DMS153 treated with DMSO at 0.1 percent for 48 hours (cell line): ENCODE data around the gene FN3K.

Experiments
- DNase-seq: peaks from one replicate; lab custom pipeline; 2025; ENCODE audit not compliant: unreplicated experiment; lab: John Stamatoyannopoulos, UW

FN3K gene

DNA sequence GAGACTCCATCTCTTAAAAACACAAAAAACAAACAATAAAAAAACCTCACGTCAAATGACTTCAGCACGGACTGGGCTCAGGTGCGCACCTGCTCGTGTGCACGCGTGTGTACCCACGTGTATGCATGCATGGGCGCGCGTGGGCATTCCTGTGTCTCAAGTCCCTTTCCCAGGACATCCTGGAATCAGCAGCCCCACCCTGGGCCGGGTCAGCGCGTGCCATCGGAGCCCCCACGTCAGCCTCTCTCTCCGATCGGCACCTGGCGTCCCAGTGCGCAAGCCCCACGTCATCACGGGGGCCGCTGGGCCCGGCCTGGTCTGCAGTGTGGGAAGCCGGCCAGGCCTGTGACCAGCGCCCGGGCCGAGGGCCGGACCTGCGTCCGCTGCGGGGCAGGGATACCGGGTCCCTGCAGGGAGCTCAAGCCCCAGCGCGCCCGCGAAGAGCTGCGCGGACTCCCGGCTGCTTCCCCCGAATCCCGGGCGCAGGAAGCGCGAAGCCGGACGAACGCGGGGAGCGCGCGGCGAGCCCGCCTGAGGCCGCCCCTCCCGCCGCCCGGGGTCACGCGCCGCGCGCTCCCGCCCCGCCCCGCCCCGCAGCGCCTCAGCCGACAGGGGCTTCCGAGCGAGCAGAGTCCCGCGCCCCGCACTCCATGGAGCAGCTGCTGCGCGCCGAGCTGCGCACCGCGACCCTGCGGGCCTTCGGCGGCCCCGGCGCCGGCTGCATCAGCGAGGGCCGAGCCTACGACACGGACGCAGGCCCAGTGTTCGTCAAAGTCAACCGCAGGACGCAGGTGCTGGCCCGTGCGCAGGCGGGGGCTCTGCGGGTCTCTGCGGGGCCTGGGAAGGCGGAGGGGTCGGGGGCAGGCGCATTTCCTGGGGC, at the start of gene FN3K:
TSS of gene FN3K (plus strand) at position 629 of the 880 bp plus-strand sequence. CDS start at position 651, 22 bp downstream.
- DNase-seq, result no peak

DNA sequence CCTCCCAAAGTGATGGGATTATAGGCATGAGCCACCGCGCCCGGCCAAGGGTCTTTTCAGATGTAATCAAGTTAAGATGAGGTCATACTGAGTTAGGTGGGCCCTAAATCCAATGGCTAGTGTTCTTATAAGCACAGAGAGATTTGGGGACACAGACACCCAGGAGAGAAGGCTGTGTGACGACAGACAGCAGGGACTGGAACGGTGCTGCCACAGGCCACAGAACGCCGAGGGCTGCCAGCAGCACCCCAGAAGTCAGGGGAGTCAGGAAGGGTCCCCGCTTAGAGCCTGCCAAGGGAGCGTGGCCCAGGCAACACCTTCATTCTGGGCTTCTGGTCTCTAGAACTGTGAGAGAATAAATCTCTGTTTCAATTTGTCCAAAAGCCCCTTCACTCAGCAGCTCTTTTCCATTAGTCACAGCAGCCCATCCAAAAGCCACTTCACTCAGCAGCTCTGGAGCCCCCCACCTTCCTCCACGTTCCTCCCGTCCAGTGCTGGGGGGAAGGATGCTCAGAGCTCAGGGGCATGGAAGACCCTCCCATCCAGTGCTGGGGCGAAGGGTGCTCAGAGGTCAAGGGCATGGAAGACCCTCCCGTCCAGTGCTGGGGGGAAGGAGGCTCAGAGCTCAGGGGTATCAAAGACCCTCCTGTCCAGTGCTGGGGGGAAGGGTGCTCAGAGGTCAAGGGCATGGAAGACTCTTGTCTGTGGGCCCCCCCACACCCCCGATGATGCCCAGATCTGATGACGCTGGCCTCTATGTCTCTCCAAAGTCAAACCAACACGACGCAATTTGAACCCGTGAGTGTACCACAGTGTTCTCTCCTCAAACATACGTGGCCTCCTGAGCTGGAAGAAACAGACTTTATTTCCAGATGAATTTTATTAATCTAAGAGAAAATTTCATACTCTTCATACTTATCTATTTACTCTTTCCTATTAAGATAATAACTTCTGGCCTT, 48.8 kb upstream of the FN3K start:
- DNase-seq, result no peak

DNA sequence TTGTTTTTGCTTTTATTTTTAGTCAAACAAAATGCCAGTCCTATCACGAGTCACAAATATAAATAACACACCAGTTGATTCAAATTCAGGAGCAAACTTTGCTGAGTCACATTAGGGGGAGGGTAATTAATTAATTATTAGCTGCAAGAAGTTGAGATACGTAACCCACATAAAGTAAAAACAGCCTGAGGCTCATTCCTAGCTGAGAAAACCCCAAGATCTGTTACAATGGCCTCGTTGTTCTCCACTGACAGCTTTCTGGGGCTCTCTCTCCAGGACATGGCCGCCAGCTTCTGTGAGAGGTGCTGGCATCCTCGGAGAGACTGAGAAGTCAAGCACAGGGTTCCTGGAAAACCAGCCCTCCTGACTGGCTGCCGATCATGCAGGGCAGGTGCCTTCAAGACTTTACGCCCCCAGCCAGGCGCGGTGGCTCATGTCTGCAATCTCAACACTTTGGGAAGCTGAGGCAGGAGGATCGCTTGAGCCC, 48.0 kb upstream of the FN3K start:
- no peak for DNase-seq

DNA sequence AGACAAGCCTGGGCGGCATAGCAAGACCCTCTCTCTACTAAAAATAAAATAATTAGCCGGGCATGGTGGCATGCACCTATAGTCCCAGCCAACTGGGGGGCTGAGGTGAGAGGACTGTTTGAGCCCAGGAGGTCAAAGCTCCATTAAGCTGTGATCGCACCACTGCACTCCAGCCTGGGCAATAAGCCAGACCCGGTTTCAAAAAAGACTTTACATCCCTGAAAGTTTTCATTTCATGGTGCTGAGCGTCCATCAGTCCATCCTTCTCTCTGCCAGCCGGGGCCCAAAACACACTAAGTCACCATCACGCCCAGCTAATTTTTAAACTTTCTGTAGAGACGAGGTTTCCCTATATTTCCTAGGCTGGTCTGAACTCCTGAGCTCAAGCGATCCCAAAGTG, 47.5 kb upstream of the FN3K start:
- DNase-seq, result no peak

DNA sequence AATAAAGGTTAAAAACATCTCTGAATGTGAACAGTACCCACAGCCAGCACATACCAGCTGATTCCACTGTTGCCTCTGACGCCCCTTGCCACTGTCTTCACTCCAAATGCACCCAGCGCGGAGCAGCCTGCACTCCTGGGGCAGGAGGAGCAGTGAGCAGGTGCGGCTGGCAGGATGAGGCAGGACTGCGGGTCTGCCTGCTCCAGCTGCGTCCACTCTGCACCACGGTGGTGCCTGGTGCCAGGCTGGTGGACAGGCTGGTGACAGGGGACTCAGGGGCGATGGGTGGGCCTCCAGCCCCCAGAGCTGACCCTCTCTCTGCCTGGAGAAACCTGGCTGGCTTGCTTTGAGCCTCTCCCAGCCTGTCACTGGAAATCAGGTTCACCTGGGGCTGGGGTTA, 46.3 kb upstream of the FN3K start:
- DNase-seq, result no peak

DNA sequence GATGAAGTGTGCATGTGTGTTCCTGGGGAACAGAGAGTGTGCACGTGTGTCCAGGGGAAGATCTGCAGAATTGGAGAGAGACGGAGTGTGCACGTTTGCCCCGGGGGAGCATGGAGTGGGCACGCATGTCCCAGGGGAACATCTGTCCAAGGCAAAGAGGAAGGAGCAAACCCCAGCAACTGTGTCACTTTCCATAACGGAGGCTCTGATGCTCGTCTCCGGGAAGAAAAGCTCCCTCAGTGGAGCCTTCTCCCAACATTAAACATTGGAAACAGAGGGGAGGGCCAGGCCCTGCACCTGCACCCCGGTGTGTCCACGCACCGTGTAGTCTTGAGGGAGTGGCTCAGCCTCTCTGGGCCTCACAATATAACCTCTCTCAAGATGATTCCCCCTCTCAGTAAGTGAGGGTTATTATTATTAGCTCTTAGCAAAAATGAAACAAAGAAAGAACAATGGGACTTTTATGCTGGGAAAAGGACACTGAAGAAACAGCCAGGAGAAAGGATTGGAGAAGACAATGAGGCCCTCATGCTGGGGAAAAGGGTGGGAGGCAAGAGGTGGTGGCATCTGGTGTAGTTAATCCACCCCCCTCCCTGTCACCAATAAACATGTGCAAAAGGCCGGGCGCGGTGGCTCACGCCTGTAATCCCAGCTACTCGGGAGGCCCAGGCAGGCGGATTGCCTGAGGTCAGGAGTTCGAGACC, 44.5 kb upstream of the FN3K start:
- no peak for DNase-seq

DNA sequence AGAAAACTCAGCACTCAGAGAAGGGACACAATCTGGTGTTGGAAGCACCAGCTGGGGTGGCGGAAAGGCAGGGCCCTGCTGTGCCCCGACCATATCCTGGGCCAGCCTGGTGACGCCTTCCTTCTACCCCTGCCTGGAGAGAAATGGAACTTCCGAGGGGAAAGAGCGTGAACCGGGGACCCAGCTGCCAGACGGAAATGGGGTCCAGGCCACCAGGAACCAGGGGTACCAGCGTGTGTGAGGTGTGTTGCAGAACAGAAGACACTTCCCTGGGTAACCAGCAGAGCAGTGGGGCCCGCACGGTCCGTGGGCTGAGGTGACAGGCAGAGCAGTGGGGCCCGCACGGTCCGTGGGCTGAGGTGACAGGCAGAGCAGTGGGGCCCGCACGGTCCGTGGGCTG, 43.7 kb upstream of the FN3K start:
- no peak for DNase-seq

DNA sequence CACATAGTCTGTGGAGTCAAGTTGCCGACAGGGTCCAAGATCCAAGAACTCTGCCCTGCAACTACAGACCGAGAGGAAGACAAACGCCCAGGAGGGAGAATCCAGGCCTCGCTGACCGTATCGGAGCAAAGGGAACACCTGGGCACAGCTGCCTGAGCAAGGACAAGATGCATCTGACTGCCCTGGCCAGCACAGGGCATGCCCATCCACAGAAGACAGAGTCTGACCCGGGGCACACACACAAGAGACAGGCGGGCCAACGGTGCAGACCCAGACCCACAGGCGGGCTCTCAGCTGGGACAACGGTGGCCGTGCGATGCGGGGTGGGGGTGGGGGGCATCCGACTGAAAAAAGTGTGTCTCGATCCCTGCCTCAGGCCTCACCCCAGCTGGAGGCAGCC, 43.1 kb upstream of the FN3K start:
- DNase-seq, result no peak

DNA sequence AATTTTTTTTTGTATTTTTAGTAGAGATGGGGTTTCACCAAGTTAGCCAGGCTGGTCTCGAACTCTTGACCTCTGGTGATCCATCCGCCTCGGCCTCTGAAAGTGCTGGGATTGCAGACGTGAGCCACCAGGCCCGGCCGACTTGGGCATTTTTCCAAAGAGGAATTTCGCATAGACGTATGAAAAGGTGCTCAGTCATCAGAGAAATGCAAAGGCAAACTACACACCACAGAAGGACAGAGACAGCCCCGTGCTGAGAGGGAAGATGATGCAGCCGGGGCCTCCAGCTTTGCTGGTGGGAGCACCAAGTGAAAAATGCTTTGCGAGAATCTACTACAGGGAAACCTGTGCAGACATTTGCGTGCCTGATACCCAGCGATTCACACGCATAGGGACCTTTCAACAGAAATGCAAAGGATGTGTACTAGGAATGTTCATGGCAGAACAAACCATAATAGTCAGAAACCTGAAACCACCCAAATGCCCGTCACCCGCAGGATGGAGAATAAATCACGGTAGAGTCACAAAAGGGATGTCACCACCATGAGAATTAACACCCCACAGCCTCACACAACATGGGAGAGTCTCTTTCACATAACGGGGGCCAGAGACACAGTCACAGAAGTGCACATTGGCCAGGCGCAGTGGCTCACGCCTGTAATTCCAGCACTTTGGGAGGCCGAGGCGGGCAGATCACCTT, 42.1 kb upstream of the FN3K start:
- DNase-seq, result no peak

DNA sequence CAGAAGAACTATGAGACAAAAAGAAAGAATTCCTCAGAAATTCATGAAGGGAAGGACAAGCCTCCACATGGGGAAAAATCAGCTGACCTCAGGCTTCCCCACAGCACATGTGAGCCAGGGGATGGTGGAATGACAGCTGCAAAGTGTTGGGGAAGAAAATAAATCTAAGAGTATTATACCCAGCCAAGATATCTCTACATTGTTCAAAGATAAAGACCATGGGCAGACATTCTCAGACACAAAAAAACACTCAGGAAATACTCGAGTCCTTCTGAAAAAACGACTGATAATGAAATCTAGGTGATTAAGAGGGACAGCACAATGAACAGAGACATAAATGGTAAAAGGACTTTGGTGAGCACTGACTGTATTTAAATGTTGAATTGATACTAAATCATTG, 40.8 kb upstream of the FN3K start:
- DNase-seq, result no peak

DNA sequence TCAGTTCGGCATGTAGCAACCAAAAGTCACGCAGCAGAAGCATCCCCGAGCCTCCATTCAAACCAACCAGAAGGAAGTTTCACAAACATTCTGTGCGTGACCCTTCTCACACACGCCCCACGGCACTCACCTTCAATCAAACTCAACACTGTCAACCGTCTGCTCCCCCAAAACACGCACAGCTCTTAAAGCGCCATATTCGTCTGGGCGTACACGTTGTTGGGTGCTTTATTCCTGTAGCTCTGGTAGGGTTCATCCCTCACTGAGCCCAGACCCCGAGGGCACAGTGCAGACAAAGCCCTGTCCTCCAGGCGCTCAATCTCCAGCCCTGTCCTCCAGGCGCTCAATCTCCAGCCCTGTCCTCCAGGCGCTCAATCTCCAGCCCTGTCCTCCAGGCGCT, 39.2 kb upstream of the FN3K start:
- DNase-seq, result no peak

DNA sequence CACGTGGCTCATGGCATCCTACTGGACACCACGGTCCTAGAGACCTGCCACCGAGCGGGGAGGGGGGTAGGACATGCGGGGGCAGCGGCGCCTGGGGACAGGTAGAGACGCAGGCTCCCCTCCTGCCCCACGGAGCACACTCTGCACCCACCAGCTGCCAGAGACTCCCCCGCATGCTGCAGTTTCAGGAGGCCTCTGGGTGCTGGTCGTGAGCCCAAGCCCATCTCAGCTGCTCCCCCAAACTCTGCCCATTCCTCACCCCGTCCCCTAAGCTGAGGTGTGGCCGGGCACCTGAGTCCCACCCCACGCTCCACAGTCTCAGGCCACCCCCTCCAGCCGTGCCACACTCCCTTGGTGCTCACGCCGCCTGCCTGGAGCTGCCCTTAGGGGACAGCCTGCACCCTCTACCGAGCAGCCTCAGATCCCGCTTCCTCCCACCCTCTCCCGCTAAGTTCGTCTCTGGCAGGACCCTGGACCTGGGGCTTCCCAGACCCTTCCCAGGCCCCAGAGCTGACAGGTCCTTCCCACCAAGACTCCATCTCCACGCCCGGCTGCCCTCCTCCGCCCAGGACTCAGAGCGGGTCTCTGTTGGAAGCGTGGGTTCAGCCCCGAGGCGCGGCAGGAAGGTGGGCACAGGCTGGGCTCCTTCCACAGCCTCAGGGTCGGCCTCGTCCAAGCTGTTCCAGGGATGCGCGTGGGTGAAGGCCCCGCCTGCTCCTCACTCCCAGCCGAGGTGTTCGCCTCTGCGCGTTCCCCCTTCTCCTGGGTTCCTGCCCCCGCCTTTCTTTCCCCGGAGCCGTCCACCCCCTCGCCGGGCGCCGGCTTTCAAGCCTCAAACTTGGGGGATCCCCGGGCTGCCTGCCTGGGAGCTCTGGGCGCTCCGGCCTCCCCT, 38.3 kb upstream of the FN3K start:
- no peak for DNase-seq

DNA sequence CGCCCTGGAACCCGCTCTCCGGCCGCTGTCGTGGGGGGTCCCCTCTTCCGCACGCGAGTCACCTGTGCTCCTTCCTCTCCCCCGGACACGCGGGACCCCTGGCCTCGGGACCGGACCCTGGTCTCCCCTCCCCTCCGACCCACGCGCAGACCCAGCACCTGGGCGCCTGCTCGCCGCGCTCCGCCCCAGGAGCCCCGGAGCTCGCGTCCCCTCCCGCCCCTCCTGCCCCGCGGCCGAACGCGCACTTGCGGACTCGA, 37.7 kb upstream of the FN3K start:
- DNase-seq, result no peak

DNA sequence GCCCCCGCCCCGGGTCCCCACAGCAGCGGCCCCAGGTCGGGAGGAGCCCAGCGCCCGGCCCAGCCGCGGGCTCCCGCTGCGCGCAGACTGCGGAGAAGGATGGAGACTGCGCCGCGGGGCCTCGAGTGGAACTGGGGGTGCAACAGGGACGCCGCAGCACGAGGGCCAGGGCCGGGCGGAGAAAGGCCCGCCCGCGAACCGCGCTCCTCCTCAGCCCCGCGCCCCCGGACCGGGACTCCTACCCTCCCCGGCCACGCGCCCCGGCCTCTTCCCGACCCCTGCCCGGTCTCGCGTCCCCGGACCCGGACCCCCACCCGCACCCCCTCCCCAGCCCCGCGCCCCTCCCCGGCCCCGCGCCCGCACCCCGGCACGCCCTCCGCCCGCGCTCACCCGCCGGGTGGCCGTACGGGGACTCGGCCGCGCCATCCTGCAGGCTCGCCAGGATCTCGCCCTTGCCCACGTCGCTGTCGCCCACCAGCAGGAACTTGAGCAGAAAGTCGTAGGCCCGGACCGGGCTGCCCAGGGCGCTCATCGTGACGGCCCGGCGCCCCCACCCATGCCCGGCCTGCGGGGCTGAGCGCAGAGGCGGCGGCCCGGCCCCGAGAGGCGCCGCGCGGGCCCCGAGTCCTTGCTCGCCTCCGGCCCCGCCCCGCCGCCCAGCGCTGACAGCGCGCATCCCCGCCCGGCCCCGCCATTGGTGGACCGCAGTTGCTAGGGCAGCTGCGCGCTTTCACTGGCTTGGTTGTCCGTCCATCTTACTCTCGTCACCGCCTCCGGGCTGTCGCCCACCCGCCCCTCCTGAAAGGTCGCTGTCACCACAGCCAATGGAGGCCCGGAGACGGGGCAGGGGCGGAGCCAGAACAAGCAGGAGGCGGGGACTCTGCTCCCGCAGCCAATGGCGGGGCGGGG, 37.1 kb upstream of the FN3K start, which contains the start of gene RAB40B:
TSS of gene RAB40B (minus strand) at position 634 of the 909 bp plus-strand sequence. CDS start at position 532, 102 bp downstream.
- DNase-seq, result peak; percentile 92

DNA sequence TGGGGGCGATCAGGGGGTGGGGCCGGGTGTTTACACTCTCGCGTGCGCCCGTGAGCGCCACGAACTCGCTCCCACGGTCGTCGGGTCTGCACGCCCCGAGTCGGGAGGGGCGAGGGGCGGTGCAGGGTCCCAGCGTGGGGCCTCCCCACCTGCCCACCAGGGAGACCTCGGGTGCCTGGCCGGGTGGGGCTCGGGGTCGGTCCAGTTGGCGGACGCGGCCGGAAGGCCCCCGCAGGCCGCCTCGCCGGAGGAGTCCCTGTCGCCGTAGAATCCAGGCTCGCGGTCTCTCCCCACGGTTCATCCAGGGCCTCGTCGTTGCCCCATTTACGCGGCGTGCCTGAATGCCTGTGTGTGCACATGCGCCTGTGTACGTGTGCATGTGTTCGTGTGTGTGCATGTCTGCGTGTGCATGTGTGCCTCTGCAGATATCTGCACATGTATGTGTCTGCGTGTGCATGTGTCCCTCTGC, 36.4 kb upstream of the FN3K start:
- DNase-seq, result no peak

DNA sequence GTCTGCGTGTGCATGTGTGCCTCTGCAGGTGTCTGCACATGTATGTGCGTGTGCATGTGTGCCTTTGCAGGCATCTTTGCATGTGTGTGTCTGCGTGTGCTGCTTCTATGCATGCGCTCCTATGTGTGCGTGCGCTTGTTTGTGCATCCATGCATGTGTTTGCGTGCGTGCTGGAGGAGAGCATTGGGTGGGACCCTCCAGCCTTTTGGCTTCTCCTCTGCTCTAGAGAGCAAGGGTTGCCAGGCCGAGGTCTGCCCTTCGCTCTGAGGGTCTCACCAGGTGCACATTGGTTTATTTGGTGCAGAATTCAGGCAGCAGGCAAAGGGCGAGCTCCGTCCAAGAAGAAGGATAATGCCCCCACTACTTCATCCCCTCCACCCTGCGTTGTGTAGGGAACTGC, 35.9 kb upstream of the FN3K start:
- DNase-seq, result no peak

DNA sequence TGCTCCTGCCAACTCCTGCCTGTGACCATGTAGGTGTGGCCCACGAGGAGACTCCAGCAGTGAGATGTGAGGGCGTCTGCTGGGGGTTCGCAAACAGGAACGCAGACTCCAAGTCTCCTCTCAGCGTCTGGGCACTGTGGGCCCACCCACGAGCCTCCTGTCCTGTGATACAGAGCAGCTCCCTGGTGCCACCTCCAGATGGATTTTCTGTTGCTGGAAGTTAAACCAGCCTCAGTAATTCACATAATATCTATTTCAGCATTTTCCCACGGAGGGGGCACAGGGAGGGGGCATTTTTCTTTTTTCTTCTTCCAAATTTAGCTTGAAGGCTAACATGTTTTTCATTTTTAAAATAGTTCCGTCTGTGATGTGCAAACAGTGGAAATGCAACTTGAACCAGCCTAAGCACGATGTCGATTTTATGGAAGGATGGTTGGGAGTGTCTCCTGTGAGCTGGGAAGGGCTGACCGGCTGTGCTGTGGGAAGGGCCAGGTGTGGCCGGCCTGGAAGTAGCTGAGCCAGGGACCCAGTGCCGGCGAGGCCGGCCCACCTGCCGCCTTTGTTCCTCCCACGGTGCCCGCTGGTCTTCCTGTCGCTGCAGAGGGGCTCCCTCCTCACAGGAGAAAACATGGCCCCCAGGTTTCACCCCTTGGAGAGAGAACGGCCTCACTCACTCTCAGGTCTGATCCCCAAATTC, 33.0 kb upstream of the FN3K start:
- DNase-seq, result no peak
